ENCODE measurements around the gene GCG. TPM values are rescaled to one million over a fixed set of nuclear protein-coding genes. Genes with fewer than 3 reads are reported as not detected.

GCG gene
- total RNA-seq, 1 experiment from 2014 or later, result not detected

GRCh38 chr2:162126527-162126926 is 25.5 kb downstream of the GCG start:
- Histone ChIP-seq H3K27me3 (ENCODE audit: insufficient read depth, low read length) (no peaks in the 10 kb centered on the region), H3K4me3 (replicated peaks in 1 of 2; ENCODE audit: low read depth in 1 of 2, low read length in 2 of 2) (no peak overlapping the region), H2AFZ (ENCODE audit: low read depth, low read length, poor library complexity, severe bottlenecking) (no peak overlapping the region), H3K36me3 (ENCODE audit: control insufficient read depth in 1 of 2, insufficient read depth in 2 of 2, low read length in 2 of 2) (no peaks in the 10 kb centered on the region), H3K79me2 (ENCODE audit: insufficient read depth, low read length) (no peaks in the 10 kb centered on the region), H3K27ac (ENCODE audit: low read depth, low read length) (no peak overlapping the region), H3K9me2 (ENCODE audit: insufficient read depth) (no peaks in the 10 kb centered on the region), H3K4me1 (ENCODE audit: control insufficient read depth in 1 of 2, insufficient read depth in 2 of 2, low read length in 2 of 2) (no peaks in the 10 kb centered on the region), H3K9ac (ENCODE audit: low read length) (no peak overlapping the region), H4K20me1 (ENCODE audit: insufficient read depth) (no peaks in the 10 kb centered on the region), H3K4me2 (ENCODE audit: low read length) (no peak overlapping the region), H3K9me3 (ENCODE audit: control insufficient read depth in 1 of 2, insufficient read depth in 1 of 2, low read depth in 1 of 2, low read length in 2 of 2) (no peaks in the 10 kb centered on the region; a peak in 1 of 4 replicates)
- ChIA-PET RAD21 (ENCODE audit: low non-redundant PET in 1 of 2, low total read pairs in 2 of 2, uncharacterized antibody in 2 of 2, unreplicated experiment in 2 of 2) (interaction anchor here in 1 of 2 experiments (0.7 kb wide), 1 partner anchor 539 kb away, joined by 3 read pairs; no protein-coding TSS in a partner anchor), POLR2A (no interaction called here), CTCF (interaction anchor here (1.0 to 1.9 kb wide), 5 partner anchors 119 to 539 kb away, joined by 3 to 8 read pairs (median 4); no protein-coding TSS in a partner anchor)
- intact Hi-C loops (cut with micrococcal nuclease), result no loop called here
- ATAC-seq, result no peak
- no TSS peak for BruUV-seq (replicated peaks)
- DNase-seq (ENCODE audit: low read depth, low spot score), result no peak
- TF ChIP-seq ZFX (IDR thresholded peaks at IDR 0.05) (no peak), JUND (IDR thresholded peaks at IDR 0.05) (no peak), ELF1 (IDR thresholded peaks at IDR 0.05; ENCODE audit: borderline replicate concordance, low read depth) (no peak), EGR1 (IDR thresholded peaks at IDR 0.05; ENCODE audit: low read depth) (no peak)

GRCh38 chr2:162126111-162126519 is 25.9 kb downstream of the GCG start:
- no peak overlapping the region for H2AFZ ChIP-seq (ENCODE audit: low read depth, low read length, poor library complexity, severe bottlenecking)
- no peak overlapping the region for H3K27ac ChIP-seq (ENCODE audit: low read depth, low read length)
- H3K4me1 ChIP-seq (ENCODE audit: control insufficient read depth in 1 of 2, insufficient read depth in 2 of 2, low read length in 2 of 2), result no peaks in the 10 kb centered on the region
- DNase-seq (ENCODE audit: low read depth, low spot score) (no peak), ATAC-seq (no peak)
- no peak overlapping the region for H3K4me3 ChIP-seq (replicated peaks in 1 of 2; ENCODE audit: low read depth in 1 of 2, low read length in 2 of 2)
- H3K9me2 ChIP-seq (ENCODE audit: insufficient read depth), result no peaks in the 10 kb centered on the region
- no peaks in the 10 kb centered on the region for H3K27me3 ChIP-seq (ENCODE audit: insufficient read depth, low read length)
- H3K4me2 ChIP-seq (ENCODE audit: low read length), result no peak overlapping the region
- H3K36me3 ChIP-seq (ENCODE audit: control insufficient read depth in 1 of 2, insufficient read depth in 2 of 2, low read length in 2 of 2), result no peaks in the 10 kb centered on the region
- BruUV-seq (replicated peaks), result no TSS peak
- RAD21 ChIA-PET (ENCODE audit: low non-redundant PET in 1 of 2, low total read pairs in 2 of 2, uncharacterized antibody in 2 of 2, unreplicated experiment in 2 of 2), result interaction anchor here in 1 of 2 experiments (0.7 kb wide), 1 partner anchor 539 kb away, joined by 3 read pairs; no protein-coding TSS in a partner anchor
- intact Hi-C loops (cut with micrococcal nuclease), result no loop called here
- no peaks in the 10 kb centered on the region for H4K20me1 ChIP-seq (ENCODE audit: insufficient read depth)
- no peak overlapping the region for H3K9ac ChIP-seq (ENCODE audit: low read length)
- CTCF ChIA-PET, result interaction anchor here (1.0 to 1.9 kb wide), 5 partner anchors 172 to 539 kb away, joined by 3 to 8 read pairs (median 4); no protein-coding TSS in a partner anchor
- POLR2A ChIA-PET, result no interaction called here
- no peaks in the 10 kb centered on the region for H3K79me2 ChIP-seq (ENCODE audit: insufficient read depth, low read length)
- TF ChIP-seq ATF3 (IDR thresholded peaks at IDR 0.05) (no peak), SIN3A (IDR thresholded peaks at IDR 0.05; ENCODE audit: low read depth) (no peak), CBX3 (IDR thresholded peaks at IDR 0.05; ENCODE audit: low read depth) (no peak), ZNF274 (IDR thresholded peaks at IDR 0.05; ENCODE audit: low read depth, low read length) (no peak), EZH2 (IDR thresholded peaks at IDR 0.05) (no peak), CTCF (IDR thresholded peaks at IDR 0.05 in 2 of 3, conservative IDR thresholded peaks at IDR 0.05 in 1 of 3; ENCODE audit: borderline replicate concordance in 1 of 3, insufficient read depth in 1 of 3, low read depth in 2 of 3, low read length in 2 of 3) (no peak), FOSL1 (IDR thresholded peaks at IDR 0.05; ENCODE audit: low read depth) (no peak), REST (IDR thresholded peaks at IDR 0.05; ENCODE audit: low read depth) (no peak), POLR2A (IDR thresholded peaks at IDR 0.05; ENCODE audit: borderline replicate concordance, extremely low read depth, insufficient read depth, insufficient read length) (no peak)
- H3K9me3 ChIP-seq (ENCODE audit: control insufficient read depth in 1 of 2, insufficient read depth in 1 of 2, low read depth in 1 of 2, low read length in 2 of 2), result no peaks in the 10 kb centered on the region; a peak in 1 of 4 replicates

Measured in HCT116 (cell line).